DMS79 (cell line): ENCODE measurements around the gene CCR4.
"Not testable (repeated sequence)": the region's sequence is repeated elsewhere in the genome, so short reads cannot be mapped to it uniquely, and the experiment has no call there.

Experiments
- DNase-seq: peaks from one replicate; lab custom pipeline; 2025; lab: John Stamatoyannopoulos, UW

The CCR4 gene

GRCh38 chr3:32983124-32983523 lies 31.7 kb downstream of the CCR4 start:
- DNase-seq = no peak

- DNase-seq = not testable (repeated sequence)
Observed at GRCh38 chr3:32984918-32985317, 33.5 kb downstream of the CCR4 start.

GRCh38 chr3:32989171-32989570 lies 37.7 kb downstream of the CCR4 start:
- DNase-seq = no peak

- no peak for DNase-seq
Observed at GRCh38 chr3:32990116-32990515, 38.7 kb downstream of the CCR4 start.

- no peak for DNase-seq
Observed at GRCh38 chr3:32991781-32992180, 40.3 kb downstream of the CCR4 start.

- DNase-seq = no peak
Observed at GRCh38 chr3:32992310-32992686, 40.9 kb downstream of the CCR4 start.

GRCh38 chr3:32994045-32994444 lies 42.6 kb downstream of the CCR4 start:
- DNase-seq = no peak

GRCh38 chr3:32995098-32995497 lies 43.7 kb downstream of the CCR4 start:
- DNase-seq = no peak

- no peak for DNase-seq
Observed at GRCh38 chr3:32996048-32996754, 44.8 kb downstream of the CCR4 start.

GRCh38 chr3:32996755-32997091 lies 45.3 kb downstream of the CCR4 start:
- no peak for DNase-seq

GRCh38 chr3:32998631-32999451 lies 47.4 kb downstream of the CCR4 start:
- DNase-seq = no peak

GRCh38 chr3:33000691-33001385 lies 49.4 kb downstream of the CCR4 start:
- no peak for DNase-seq

- no peak for DNase-seq
Observed at GRCh38 chr3:33001889-33002288, 50.4 kb downstream of the CCR4 start.

- DNase-seq = no peak
Observed at GRCh38 chr3:33003308-33003707, 51.9 kb downstream of the CCR4 start.

- DNase-seq = no peak
Observed at GRCh38 chr3:33004205-33004604, 52.8 kb downstream of the CCR4 start.

- no peak for DNase-seq
Observed at GRCh38 chr3:33004961-33005360, 53.5 kb downstream of the CCR4 start.
